Uterus (tissue), 4 donors: ENCODE results near the gene RAP1B. TPM values are rescaled to one million over a fixed set of nuclear protein-coding genes. Genes with fewer than 3 reads are reported as not detected.

Source experiments
- DNase-seq, 2 donors: peaks; one replicate each; pipeline ENCODE4 v3.0.0-alpha.2; 2019 to 2020
- H3K27ac ChIP-seq, 2 donors: fragments of 200-600 bp; sonication (generic); 1 replicate in 1 of 2; 2 replicates in 1 of 2; pipeline ENCODE4 v1.5.1; 2016 to 2018
- H3K27me3 ChIP-seq, 2 donors: fragments of 200-600 bp; sonication (generic); one replicate each; pipeline ENCODE4 v1.5.1; 2018 to 2019; ENCODE audit warnings: control low read depth in 1 of 2
- H3K36me3 ChIP-seq, 2 donors: fragments of 200-600 bp; sonication (generic); one replicate each; pipeline ENCODE4 v1.5.1; 2019; ENCODE audit warnings: control low read depth in 1 of 2
- H3K4me1 ChIP-seq, 2 donors: fragments of 200-600 bp; sonication (generic); one replicate each; pipeline ENCODE4 v1.5.1; 2018 to 2019; ENCODE audit warnings: control low read depth in 1 of 2
- H3K4me3 ChIP-seq, 2 donors: fragments of 200-600 bp; sonication (generic); 1 replicate in 1 of 2; 2 replicates in 1 of 2; pipeline ENCODE4 v1.5.1; 2018 to 2019; ENCODE audit warnings: mild to moderate bottlenecking in 1 of 2
- H3K9me3 ChIP-seq, 2 donors: fragments of 200-600 bp; sonication (generic); one replicate each; pipeline ENCODE4 v1.5.1; 2019; ENCODE audit warnings: control low read depth in 1 of 2
- POLR2A ChIP-seq, 2 donors: fragments of 450-650 bp; IDR thresholded peaks; one replicate each; pipeline ENCODE4 v1.6.1; 2016; ENCODE audit warnings: antibody characterized with exemption in 2 of 2, mild to moderate bottlenecking in 1 of 2, moderate library complexity in 1 of 2
- intact Hi-C: fragments of 100-400 bp; cut with DNase I; formaldehyde crosslinking; loops from one replicate; pipeline ENCODE4 v1.15.1; 2023; ENCODE audit warnings: low total_unique reads
- total RNA-seq, 4 donors: library from RNA; depleted of rRNA in 3 of 4; stranded (reverse); fragments of >200 nt in 3 of 4; gene quantifications; one replicate each; pipeline versions ENCODE4 v1.1.0 to v1.2.4, GENCODE V29; 2014 to 2023
- TF ChIP-seq, protein P1 (sequence below), 4 experiments: fragments of 200-600 bp in 2 of 4; fragments of 450-650 bp in 2 of 4; sonication (generic) in 2 of 4; IDR thresholded peaks; one replicate each; pipeline ENCODE4 v1.5.1; 2016 to 2019; ENCODE audit warnings: antibody characterized with exemption in 4 of 4, mild to moderate bottlenecking in 2 of 4, moderate library complexity in 1 of 4
- donor health status: DM: yes; HTN: yes; CAD: no.

Gene RAP1B
- total RNA-seq, 4 donors from 2014 or later: 166 to 257 (median 214) TPM

DNA sequence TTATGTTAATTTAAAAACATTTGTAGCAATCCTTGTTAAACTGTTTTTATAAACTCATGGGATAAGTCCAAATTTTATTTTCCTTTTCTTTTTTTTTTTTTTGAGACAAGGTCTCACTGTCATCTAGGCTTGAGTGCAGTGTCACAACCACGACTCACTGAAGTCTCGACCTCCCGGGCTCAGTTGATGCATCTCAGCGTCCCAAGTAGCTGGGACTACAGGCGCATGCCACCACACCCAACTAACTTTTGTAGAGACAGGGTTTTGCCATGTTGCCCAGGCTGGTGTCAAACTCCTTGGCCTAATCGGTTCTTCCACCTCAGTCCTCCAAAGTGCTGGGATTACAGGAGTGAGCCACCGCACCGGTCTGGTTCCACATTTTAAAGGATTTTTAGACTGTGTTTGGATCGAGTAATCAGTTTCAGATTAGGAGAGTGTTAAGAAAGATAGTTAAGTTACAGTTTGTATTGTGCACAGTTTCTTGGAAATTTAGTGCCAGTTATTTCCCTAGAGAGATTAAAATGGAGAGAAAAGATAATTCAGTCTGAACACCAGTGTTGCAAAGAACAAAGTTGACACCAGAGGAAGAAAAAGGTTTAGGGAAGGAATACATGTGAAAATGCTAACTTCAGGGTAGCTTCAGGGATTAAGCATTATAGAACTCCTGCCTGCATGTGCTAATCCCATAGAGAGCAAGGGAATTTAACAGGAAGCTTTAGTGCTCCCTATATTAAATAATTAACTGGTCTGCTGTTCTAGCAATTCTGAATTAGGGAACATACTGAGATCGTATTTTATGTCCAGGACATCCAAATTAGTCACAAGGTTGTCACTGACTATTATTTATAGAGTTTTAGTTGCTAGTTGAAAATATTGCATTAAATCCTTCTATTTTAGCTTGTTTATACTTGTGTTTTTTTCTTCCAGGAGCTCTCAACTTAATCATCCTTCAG is 10.1 kb downstream of the RAP1B start:
- Histone ChIP-seq H3K27me3 (no peaks in the 10 kb centered on the region), H3K4me3 (no peak overlapping the region), H3K36me3 (no peaks in the 10 kb centered on the region), H3K4me1 (peaks cover 0 to 13% of the 10 kb centered on the region in 2 donors), H3K27ac (peak overlapping the region in 1 of 2 donors; percentile 43), H3K9me3 (no peaks in the 10 kb centered on the region)
- TF ChIP-seq, protein P1, sequence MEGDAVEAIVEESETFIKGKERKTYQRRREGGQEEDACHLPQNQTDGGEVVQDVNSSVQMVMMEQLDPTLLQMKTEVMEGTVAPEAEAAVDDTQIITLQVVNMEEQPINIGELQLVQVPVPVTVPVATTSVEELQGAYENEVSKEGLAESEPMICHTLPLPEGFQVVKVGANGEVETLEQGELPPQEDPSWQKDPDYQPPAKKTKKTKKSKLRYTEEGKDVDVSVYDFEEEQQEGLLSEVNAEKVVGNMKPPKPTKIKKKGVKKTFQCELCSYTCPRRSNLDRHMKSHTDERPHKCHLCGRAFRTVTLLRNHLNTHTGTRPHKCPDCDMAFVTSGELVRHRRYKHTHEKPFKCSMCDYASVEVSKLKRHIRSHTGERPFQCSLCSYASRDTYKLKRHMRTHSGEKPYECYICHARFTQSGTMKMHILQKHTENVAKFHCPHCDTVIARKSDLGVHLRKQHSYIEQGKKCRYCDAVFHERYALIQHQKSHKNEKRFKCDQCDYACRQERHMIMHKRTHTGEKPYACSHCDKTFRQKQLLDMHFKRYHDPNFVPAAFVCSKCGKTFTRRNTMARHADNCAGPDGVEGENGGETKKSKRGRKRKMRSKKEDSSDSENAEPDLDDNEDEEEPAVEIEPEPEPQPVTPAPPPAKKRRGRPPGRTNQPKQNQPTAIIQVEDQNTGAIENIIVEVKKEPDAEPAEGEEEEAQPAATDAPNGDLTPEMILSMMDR (IDR thresholded peaks at IDR 0.05): no peak
- TF ChIP-seq POLR2A (IDR thresholded peaks at IDR 0.05): no peak
- intact Hi-C loops: no loop called here
- no peak for DNase-seq

DNA sequence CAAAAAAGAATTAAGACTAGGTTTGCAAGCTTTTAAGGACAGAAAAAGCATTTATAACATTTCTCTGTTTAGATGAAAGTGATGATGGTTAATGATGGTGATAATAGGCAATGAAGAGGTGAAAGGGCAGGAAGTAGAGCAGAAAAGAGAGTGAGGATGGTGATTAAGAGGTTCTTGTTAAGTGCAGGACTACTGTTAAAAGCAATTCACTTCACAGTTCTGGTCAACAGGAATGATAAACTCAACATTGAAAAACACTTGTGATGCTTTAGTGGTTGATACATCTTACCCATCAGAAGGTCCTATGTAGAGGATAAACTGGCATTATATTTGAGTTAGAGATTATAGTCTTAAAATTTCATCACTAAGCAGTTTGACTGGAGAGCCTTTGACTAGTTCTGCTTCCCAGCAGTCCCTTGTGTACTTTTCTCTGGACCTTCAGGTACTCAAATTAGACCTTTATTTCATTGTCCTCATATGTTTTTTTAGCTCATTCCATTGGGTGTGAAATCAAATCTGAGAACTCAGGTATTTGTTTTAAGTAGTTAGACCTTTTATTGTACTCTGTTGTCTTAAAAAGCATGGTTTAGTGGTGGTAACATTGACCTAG is 10.9 kb downstream of the RAP1B start:
- TF ChIP-seq, protein P1 (IDR thresholded peaks at IDR 0.05): no peak
- TF ChIP-seq POLR2A (IDR thresholded peaks at IDR 0.05): no peak
- H3K27ac ChIP-seq: peak overlapping the region in 1 of 2 donors; percentile 12
- H3K4me1 ChIP-seq: peaks cover 0 to 11% of the 10 kb centered on the region in 2 donors

DNA sequence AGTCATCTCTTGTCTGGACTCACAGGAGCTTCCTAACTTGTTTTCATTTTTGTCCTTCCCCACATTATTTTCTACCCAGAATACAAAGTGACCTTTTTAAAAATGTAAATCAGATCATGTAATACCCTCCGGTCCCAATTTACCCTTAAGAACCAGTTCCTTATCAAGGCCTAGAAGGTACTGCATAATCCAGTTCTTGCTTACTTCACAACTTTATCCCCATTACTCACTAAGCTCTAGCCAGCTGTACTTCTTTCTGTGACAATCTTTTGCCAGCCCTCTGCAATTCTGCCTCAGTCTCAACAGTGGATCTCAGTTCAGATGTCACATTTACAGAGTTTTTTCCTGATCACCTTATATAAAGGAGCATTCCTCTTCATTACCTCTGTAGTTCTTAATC is 11.6 kb downstream of the RAP1B start:
- H3K36me3 ChIP-seq: no peaks in the 10 kb centered on the region
- peaks cover 0 to 10% of the 10 kb centered on the region in 2 donors for H3K4me1 ChIP-seq
- TF ChIP-seq, protein P1 (IDR thresholded peaks at IDR 0.05): no peak
- TF ChIP-seq POLR2A (IDR thresholded peaks at IDR 0.05): no peak
- DNase-seq: no peak
- no peaks in the 10 kb centered on the region for H3K9me3 ChIP-seq
- no peak overlapping the region for H3K4me3 ChIP-seq
- no peaks in the 10 kb centered on the region for H3K27me3 ChIP-seq
- intact Hi-C loops: no loop called here
- peak overlapping the region in 1 of 2 donors; percentile 12 for H3K27ac ChIP-seq

More for the DNA sequence above, 10.9 kb downstream of the RAP1B start:
- H3K4me3 ChIP-seq: no peak overlapping the region
- intact Hi-C loops: no loop called here
- H3K27me3 ChIP-seq: no peaks in the 10 kb centered on the region
- no peaks in the 10 kb centered on the region for H3K9me3 ChIP-seq
- H3K36me3 ChIP-seq: no peaks in the 10 kb centered on the region
- no peak for DNase-seq

DNA sequence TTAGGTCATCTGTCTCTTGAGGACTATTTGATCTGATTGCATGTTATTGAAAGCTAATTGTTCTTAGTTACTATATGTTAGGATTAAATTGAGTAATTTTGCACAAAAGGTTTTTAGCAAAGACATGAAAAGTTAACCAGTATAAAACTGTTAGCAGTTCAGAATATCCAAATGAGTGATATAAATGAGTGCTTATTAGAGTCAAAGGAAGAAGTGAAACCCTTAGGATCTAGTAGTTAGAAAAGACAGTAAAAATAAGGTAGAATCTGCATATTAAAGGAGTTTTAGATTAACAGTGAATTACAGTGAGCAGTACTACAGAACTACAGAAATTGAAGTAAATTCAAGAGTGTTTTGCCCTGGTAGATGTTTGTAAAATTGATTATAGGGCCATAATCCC is 12.4 kb downstream of the RAP1B start:
- intact Hi-C loops: no loop called here
- Histone ChIP-seq H3K36me3 (no peaks in the 10 kb centered on the region), H3K9me3 (peaks cover 0 to 5% of the 10 kb centered on the region in 2 donors), H3K27ac (no peak overlapping the region), H3K27me3 (no peaks in the 10 kb centered on the region), H3K4me3 (no peak overlapping the region), H3K4me1 (peaks cover 0 to 5% of the 10 kb centered on the region in 2 donors)
- TF ChIP-seq, protein P1 (IDR thresholded peaks at IDR 0.05): no peak
- TF ChIP-seq POLR2A (IDR thresholded peaks at IDR 0.05): no peak
- DNase-seq: no peak

DNA sequence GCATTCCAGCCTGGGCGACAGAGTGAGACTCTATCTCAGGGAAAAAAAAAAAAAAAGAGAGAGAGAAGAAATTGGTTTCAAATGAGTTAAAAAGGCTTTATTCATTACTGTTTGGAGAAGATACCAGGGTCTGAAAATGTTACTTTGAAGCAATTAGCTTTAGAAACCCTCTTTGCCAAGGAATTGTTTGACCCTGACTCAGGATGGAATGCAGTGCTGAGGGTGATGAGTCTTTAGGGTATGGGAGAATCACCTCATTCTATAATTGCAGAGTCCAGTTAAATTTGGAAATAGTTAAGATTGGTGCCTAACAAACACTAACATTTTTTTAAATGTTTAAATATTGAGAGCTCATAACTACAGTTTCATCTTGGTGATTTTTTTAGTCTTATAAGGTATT is 13.3 kb downstream of the RAP1B start:
- no peak overlapping the region for H3K27ac ChIP-seq
- H3K36me3 ChIP-seq: no peaks in the 10 kb centered on the region
- TF ChIP-seq POLR2A (IDR thresholded peaks at IDR 0.05): no peak
- TF ChIP-seq, protein P1 (IDR thresholded peaks at IDR 0.05): no peak
- no peak for DNase-seq
- intact Hi-C loops: no loop called here
- peaks cover 0 to 8% of the 10 kb centered on the region in 2 donors for H3K9me3 ChIP-seq
- peaks cover 0 to 5% of the 10 kb centered on the region in 2 donors for H3K4me1 ChIP-seq
- no peaks in the 10 kb centered on the region for H3K27me3 ChIP-seq
- H3K4me3 ChIP-seq: no peak overlapping the region
